NCI-H2107 (cell line): ENCODE measurements around the gene AGPAT2.
A peak's percentile ranks its signal among the peaks of the same experiment; 100 is the strongest.

ENCODE experiments used
- DNase-seq: peaks from one replicate; lab custom pipeline; 2025; lab: John Stamatoyannopoulos, UW

The AGPAT2 gene

DNA sequence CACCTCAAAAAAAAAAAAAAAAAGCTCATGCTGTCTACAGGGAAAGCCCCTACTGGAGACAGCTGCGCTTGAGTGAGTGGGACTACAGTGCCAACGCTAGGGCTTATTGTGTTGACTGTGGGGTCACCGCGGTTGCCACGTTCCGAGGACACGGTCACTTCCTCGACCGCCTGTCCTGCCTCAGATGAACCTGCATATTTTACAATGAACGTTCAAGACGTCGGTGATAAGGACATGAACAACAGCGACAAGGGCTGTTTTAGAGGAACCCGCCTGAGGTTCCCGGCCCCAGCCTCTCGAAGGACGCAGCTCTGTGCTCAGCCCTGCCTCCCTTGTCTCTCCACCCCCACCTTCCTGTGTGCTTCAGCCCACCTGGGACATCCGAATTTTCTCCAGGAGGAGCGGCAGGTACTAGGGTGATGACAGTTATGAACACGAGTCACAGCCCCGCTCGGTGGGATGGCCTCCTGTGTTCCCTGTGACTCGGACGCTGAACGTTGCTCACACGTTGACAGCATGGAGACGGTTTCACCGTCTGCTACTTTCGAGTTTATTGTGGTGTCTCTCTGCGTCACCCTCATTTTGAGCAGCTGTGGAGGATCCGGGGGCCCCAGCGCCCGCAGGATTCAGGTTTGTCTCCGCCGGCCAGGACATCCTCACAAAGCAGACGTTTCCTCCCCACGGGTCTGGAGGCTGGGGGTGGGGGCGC lies 13.9 kb upstream of the AGPAT2 start:
- DNase-seq: no peak

DNA sequence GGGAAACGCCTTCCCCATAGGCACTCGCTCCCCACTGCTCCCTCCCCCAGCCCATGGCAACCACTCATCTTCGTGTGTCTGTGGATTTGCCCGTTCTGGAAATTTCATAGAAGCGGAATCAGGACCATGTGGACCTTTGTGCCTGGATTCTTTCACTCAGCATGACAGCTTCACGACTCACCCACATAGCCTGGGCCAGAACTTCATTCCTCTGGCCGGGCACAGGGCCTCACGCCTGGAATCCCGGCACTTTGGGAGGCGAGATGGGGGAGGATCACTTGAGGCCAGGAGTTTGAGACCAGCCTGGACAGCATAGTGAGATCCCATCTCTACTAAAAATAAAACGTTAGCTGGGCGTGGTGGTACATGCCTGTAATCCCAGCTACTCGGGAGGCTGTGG lies 13.0 kb upstream of the AGPAT2 start:
- no peak for DNase-seq

- DNase-seq: no peak
Measured at GRCh38 chr9:136698635-136699246, 11.5 kb upstream of the AGPAT2 start.

DNA sequence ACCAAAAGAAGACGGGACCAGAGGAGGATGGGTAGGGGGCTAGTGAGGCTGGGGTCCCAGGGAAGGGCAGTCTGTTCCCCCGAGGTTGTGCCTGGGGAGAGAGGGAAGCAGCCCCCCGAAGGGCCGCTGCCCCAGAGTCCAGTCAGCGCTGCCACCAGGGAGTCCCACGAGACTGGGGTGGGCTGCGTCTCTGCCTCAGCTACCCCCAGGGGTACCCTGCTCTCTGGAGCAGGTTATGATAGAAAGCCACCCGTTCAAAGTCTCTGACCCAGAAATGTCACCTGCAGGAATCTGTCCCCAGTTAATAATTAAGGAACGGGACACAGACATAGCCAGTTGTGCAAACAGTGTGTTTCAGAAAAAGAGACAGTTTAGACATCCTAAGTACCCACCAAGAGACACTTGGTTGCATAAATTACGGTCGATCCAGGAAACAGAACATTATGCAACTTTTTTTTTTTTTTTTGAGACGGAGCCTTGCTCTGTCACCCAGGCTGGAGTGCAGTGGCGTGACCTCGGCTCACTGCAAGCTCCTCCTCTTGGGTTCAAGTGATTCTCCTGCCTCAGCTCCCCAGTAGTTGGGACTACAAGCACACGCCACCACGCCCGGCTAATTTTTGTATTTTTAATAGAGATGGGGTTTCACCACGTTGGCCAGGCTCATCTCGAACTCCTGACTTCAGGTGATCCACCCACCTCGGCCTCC lies 10.7 kb upstream of the AGPAT2 start:
- DNase-seq: no peak

DNA sequence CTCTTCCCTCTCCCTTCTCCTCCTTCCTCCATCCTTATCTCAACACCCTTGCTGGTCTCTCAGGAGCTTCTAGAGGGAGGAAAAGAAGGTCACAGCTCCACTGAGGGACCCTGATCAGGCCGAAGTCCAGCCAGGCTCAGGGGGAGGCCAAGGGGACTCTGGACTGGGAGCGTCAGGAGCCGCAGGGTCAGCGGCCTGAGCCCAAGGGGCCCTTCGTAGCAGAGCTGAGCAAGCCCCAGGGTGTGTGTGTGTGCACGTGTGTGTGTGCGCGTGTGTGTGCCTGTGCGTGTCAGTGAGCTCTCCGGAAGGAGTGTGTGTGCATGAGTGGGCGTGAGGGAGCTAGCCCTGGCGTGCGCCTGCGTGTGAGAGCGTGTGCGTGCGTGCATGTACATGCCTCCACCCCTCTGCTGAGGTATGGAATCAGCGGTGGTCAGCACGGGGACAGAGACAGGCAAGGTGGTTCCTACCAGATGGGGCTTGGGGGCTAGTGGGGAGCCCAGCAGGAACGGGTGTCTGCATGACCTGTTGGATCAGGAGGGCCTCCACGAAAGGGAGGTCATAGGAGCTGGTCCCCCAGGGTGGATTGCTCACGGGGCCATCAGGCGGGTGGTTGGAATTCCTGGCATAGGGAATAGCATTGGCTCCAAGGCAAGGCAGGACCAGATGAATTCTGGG lies 10.0 kb upstream of the AGPAT2 start:
- DNase-seq: no peak

- DNase-seq: no peak
Measured at GRCh38 chr9:136696502-136696901, 9.2 kb upstream of the AGPAT2 start.

GRCh38 chr9:136695955-136696354 lies 8.7 kb upstream of the AGPAT2 start:
- no peak for DNase-seq

GRCh38 chr9:136695435-136695895 lies 8.2 kb upstream of the AGPAT2 start:
- DNase-seq: peak; percentile 89

GRCh38 chr9:136694872-136695247 lies 7.6 kb upstream of the AGPAT2 start:
- DNase-seq: no peak

- no peak for DNase-seq
Measured at GRCh38 chr9:136694163-136694871, 7.1 kb upstream of the AGPAT2 start.

DNA sequence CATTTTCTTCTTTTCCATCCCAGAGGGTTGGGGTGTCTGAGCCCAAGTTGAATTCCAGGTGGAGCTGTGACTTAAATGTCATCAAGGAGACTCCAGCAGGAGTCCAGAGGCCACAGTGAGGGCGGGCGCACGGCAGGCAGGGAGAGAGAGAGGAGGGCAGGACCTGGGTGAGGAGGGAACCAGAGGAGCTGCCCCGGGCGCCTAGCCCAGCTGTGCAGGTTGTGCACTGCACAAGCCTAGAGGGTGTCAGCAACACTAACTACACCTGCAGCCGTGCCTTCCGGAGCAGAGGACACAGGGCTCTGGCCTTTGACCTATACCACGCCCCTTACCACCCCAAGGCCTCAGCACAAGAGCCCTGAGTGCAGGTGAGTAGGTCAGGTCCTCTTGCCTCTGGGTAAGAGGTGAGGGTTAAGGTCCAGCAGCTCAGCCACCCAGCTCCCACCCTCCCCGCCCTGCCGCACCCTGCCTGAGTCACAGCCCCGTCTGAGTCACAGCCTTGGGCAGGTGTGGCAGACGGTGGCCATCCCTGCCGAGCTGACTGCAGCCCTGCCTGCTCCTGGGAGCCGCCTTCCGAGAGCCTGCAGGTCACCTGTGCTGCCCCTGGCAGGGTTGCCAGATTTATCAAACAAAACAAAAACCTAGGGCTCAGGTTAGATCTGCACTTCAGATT lies 6.4 kb upstream of the AGPAT2 start:
- no peak for DNase-seq

DNA sequence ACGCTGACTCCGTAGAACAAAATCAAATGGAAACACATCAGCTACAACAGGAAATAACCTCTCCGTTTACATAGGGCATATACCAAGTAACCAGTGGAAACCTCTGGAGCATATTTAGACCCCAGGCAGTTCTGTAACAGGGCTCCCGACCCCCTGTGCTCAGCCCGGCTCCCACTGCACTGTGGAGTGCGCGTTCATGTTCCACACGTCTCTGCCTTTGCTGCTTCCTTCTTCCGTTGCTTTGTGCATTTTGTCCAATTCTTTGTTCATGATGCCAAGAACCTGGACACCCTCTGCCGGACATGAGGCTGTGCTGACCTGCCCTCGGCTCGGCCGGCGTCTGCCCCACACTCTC lies 5.9 kb upstream of the AGPAT2 start:
- DNase-seq: no peak

DNA sequence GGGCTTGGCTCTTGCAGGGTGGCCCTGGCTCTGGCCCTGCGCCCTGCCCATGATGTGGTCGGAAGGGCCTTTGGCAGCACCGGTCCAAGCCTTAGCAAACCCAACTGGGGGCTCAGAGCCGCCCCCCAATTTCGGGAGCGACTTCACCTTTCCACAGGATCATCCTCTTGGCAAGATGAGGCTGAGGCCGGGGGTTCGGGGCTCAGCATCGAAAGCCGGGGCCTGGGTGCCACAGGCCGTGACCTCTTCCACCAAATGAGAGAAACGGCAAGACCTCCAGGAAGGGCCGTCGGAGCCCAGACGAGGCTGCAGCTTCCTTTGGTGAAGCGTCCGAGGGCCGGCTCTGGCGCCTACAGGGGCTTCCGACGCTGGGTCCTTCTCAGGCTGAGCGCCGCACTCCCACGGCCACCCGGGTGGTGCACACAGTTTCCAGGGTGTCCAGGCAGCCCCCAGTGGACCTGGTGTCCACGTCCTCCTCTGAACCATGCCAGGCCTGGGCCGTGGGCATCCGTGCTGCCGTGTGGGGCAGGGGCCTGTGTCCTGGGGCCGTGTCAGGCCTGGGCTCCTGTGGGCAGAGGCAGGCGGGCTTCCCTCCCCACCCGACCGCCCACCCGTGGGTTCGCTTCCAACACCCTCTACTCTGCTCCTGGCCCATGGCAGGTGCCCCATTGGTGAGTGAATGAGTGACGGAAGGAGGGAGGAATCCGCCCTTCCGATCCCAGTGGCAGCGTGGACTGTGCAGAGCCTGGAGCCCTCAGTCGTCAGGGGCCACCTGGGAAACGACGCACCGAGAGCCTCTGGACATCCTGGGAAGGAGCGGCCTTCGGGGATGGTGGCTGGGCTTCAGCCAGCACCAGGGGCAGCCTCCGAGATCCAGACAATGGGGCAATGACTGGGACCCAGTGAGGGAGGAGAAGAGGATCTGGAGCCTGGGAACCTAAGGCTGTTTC lies 5.2 kb upstream of the AGPAT2 start:
- no peak for DNase-seq

- no peak for DNase-seq
Measured at GRCh38 chr9:136691316-136692184, 4.3 kb upstream of the AGPAT2 start.

GRCh38 chr9:136690806-136691261 lies 3.6 kb upstream of the AGPAT2 start:
- DNase-seq: no peak

- DNase-seq: no peak
Measured at GRCh38 chr9:136690104-136690805, 3.0 kb upstream of the AGPAT2 start.

DNA sequence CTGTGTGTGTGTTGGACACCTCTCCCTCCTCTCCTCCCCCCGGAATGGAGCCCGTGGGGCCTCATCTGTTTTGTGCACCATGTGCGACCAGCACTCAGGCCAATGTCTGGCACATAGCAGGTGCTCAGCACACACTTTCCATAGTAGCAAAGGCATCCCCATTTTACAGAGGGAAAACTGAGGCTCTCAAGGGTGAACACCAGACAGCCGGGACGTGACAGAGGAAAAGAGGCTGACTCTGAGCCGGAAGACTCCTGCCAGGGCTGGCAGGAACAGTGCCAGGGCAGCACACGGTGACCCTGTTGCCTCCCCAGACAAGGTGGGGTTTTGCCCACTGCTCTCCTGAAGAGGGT lies 1.8 kb upstream of the AGPAT2 start:
- DNase-seq: no peak

GRCh38 chr9:136688274-136689107 lies 1.2 kb upstream of the AGPAT2 start:
- no peak for DNase-seq
